ENCODE measurements around the gene SMIM11.

- TF ChIP-seq CTCF (IDR thresholded peaks at IDR 0.05), result no peak
- TF ChIP-seq POLR2A (IDR thresholded peaks at IDR 0.05), result no peak
These were observed 16.4 kb upstream of the SMIM11 start for GRCh38 chr21:34358866-34359265.

Measured in gastroesophageal sphincter (tissue), 3 donors.